ENCODE results near the gene SLC6A11.
A peak's percentile ranks its signal among the peaks of the same experiment; 100 is the strongest.

The SLC6A11 gene

DNA sequence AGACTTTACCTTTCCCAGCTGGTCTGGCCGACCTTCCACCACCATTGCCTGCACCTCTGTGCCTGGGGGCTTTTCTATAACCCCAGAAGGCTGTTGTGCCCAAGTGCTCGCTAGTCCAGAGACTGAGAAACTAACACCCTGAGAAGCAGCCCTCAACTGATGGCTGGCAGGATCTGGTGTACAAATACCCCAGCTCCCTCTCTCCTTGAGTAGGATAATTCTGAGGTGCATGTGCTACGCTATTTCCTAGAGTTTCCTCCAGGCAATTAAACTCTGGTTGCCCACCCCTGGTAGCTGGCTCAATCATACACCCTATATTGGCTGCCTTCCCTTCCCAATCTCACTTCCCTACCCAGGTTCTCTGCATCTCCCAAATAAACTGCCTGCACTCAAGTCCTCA lies 165.0 kb downstream of the SLC6A11 start:
- DNase-seq (ENCODE audit: low read depth), result no peak

DNA sequence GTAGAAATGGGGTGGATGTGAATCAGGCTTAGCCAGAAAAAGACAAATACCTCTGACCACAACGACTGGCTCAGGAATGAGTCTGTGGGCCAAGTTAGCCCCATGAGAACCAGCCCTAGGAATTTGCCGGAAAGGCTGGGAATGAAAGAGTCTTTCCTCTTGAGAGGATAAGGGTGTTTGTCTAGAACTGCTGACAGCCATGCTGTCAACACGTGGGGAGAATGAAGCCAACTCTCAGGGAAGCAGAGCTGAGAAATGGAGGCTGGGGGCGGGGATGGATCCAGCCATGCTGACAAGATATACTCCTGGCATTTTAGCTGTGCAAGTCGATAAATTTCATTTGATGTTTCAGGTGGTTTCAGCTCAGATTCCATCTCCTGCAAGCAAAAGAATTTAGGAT lies 165.9 kb downstream of the SLC6A11 start:
- DNase-seq (ENCODE audit: low read depth), result no peak

DNA sequence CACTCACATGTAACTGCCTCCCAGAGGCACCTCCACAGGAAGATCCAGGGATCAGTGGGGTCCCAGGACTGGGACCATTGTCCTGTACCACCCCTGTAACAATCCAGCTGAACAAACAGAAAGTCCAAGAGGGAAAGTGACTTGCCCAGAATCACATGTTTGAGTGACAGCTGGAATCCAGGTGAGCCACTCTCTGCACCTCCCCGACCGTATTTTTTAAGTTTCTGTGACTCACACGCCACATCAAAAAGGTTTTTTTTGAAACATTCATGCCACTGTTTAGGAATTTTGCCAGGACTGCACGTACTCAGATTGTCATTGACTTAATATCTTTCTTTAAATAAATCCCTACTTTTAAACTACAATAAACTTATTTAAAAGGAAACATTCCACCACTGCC lies 166.8 kb downstream of the SLC6A11 start:
- DNase-seq (ENCODE audit: low read depth), result no peak

DNA sequence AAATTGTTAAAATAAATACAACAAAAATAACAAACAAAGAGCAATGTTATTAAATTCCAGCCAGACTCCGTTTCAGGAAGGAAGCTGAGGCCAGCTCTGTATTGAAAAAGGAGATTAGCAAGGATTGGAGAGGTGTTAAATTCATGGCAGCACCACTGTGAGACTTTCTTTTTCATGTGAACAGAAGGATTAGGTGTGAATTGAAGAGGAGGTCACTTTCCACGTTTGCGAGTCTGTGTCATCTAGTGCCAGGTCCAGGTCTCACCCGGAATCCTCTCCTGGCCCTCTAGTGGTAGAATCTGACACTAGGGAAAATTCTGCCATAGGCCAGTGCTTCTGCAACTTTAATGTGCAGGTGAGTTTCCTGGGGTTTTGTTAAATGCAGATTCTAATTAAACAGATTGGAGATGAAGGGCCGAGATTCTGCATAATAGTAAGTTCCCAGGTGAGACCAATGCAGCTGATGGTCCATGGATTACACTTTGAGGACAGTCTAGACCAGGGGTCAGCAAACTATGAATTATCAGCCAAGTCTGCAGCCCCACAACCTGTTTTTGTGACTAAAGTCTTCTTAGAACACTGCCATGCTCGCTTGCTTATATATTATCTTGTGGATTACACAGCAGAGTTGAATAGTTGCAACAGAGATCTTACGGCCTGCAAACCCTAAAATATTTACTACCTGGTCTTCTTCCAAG lies 167.3 kb downstream of the SLC6A11 start:
- peak; percentile 4 for DNase-seq (ENCODE audit: low read depth)

DNA sequence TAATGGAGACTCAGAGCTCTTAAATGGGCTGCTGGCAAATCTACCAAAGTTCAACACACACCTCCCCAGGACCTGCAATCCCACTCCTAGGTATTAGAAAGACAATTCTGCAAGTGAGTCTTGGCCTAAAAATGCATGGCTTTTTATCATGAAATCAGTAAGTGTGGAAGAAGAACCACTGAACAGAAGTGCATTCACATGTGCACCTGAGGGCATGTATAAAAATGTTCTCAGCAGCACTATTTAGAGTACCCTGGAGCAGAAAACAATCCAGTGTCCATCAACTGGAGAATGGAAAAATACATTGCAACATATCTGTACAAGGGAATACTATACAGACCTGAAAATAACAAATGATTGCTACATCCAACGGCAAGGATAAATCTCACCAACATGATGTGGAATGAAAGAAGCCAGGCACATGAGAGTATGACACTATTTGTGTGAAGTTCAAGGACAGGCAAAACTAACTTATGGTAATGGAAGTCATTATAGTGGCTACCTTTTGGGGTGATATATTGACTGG lies 168.4 kb downstream of the SLC6A11 start:
- DNase-seq (ENCODE audit: low read depth), result no peak

DNA sequence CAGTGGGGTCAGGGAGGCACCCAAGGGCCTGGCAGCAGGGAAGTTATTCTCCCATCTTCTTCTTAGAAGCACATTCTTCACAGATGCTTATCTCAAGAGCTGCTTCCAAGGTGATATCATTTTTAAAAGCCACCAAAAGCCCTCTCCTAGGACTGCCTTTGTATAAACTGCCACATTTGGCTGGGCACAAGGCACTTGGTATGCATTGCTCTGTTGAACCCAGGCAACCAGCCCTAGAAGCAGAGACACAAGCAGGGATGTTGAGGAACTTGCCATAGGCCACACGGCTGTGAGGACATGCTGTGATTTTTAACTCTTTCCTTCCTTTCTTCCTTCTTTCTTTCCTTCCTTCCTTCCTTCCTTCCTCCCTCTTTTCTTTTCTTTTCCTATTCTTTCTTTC lies 169.2 kb downstream of the SLC6A11 start:
- DNase-seq (ENCODE audit: low read depth), result no peak

DNA sequence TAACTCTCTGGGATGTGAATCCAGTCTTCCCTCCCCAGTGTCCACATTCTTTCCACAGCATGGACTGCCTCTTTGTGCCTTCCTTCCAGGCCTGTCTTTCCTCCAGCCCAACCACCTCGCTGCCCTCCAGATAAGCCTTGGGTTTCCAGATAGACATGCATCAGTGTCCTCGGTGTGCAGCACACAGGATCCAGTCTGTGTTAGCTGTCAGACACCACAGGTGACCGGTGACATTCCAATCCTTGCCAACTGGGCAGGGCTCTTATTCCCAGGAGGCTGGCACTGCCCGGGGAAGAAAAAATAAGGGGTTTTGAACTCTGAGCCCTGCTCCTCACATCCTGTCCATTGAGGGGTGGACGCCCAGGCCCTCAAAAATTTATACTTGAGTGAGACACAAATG lies 170.6 kb downstream of the SLC6A11 start:
- DNase-seq (ENCODE audit: low read depth), result no peak

DNA sequence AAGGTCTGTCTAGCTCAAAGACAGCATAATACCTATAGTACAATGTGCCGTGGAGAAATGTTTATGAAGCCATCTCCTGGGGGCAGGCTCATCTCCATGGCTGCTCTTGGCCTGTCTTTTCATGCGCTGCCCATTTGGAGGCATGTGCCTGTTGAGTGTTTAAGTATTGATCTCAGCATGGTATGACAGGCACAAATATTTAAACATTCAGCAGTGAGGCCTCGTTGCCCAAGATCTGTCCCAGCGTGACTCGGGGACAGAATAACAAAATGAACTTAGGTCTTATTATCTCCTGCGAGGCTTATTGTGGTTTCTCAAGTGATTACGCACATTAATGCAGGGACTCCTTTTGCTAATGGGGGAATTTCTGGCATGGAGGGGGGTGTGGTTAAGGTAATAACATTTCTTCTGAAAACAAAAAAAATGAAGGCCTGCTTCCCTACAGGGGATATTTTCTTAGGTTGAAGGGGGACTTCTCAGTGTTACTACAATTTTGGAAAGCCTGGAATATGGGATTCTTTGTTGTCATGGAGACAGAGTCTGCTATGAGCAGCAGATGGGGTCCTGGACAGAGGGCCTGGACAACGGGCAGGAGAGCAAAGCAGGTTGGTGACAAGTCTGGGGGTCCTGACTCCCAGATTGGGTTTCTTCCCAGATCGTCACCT lies 172.1 kb downstream of the SLC6A11 start:
- DNase-seq (ENCODE audit: low read depth), result no peak

DNA sequence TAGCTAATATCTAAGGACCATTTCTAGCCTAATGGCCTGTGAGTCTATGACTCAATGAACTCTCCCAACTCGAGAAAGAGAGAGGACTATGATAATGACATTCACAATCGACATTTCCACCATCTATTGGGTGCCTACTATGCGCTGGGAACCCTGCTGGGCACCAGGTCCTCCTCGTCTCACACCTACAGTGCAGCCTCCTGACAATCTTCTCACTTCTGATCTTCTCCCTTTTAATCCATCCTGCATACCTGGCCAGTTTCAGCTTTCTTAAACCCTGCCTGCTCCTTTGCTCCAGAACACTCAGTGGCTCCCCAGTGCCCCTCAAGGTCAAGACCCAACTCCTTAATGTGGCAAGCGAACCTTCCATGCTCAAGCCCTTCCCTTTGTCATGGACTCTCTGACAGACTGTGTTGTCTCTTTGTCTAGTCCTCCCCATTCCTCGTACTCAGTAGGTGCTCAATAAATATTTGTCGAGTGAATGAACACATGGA lies 173.0 kb downstream of the SLC6A11 start:
- DNase-seq (ENCODE audit: low read depth), result no peak

Data from stimulated activated CD4-positive, alpha-beta T cell treated with anti-CD3 and anti-CD28 coated beads, Interleukin-2, amount 100 ng/mL, for 4 hours (primary cell).